HepG2 (cell line): Measurements from ENCODE around the gene CDC6. TPM values are rescaled to one million over a fixed set of nuclear protein-coding genes. Genes with fewer than 3 reads are reported as not detected.

ENCODE experiments used
- ATF7-NPFF ChIP-seq: sonication (generic); formaldehyde crosslinking; IDR thresholded peaks from 2 replicates; pipeline ENCODE4 v1.8.1; 2023; ENCODE audit warnings: mild to moderate bottlenecking, low read depth, missing genetic modification reagents, moderate library complexity
- ESRRA ChIP-seq: sonication (generic); formaldehyde crosslinking; IDR thresholded peaks from 2 replicates; pipeline ENCODE4 v1.5.1; 2020; ENCODE audit warnings: mild to moderate bottlenecking, low read depth, missing genetic modification reagents
- KLF9 ChIP-seq: IDR thresholded peaks from 2 replicates; pipeline ENCODE4 v1.6.1; 2016; ENCODE audit warnings: low read depth
- MYNN ChIP-seq: sonication (generic); formaldehyde crosslinking; IDR thresholded peaks from 2 replicates; pipeline ENCODE4 v1.4.0; 2020; ENCODE audit warnings: mild to moderate bottlenecking, low read depth, missing genetic modification reagents
- NFRKB ChIP-seq: fragments of 450-650 bp; IDR thresholded peaks from 2 replicates; pipeline ENCODE4 v1.6.1; 2017
- NRL ChIP-seq: sonication (generic); formaldehyde crosslinking; IDR thresholded peaks from 2 replicates; pipeline ENCODE4 v1.5.0; 2020; ENCODE audit warnings: missing genetic modification reagents, mild to moderate bottlenecking, moderate library complexity, borderline replicate concordance
- PREB ChIP-seq: sonication (generic); formaldehyde crosslinking; IDR thresholded peaks from 2 replicates; pipeline ENCODE4 v1.4.0; 2020; ENCODE audit warnings: missing genetic modification reagents
- RFXANK ChIP-seq: IDR thresholded peaks from 2 replicates; pipeline ENCODE4 v1.6.1; 2016
- SALL2 ChIP-seq: sonication (generic); formaldehyde crosslinking; IDR thresholded peaks from 2 replicates; pipeline ENCODE4 v1.8.1; 2023; ENCODE audit warnings: mild to moderate bottlenecking, missing genetic modification reagents, inconsistent platforms
- SMAD9 ChIP-seq: sonication (generic); formaldehyde crosslinking; IDR thresholded peaks from 2 replicates; pipeline ENCODE4 v1.5.1; 2020; ENCODE audit warnings: mild to moderate bottlenecking, missing genetic modification reagents
- ZC3H13 ChIP-seq: sonication (generic); formaldehyde crosslinking; IDR thresholded peaks from 2 replicates; pipeline ENCODE4 v1.8.1; 2023; ENCODE audit warnings: mild to moderate bottlenecking, missing genetic modification reagents, moderate library complexity
- ZFY ChIP-seq: sonication (generic); formaldehyde crosslinking; IDR thresholded peaks from 2 replicates; pipeline ENCODE4 v1.4.0; 2020; ENCODE audit warnings: missing genetic modification reagents
- ZNF350 ChIP-seq: sonication (generic); formaldehyde crosslinking; IDR thresholded peaks from 2 replicates; pipeline ENCODE4 v1.4.0; 2020; ENCODE audit warnings: mild to moderate bottlenecking, low read depth, missing genetic modification reagents, borderline replicate concordance
- ZNF430 ChIP-seq: sonication (generic); formaldehyde crosslinking; IDR thresholded peaks from 2 replicates; pipeline ENCODE4 v1.9.0; 2021; ENCODE audit warnings: mild to moderate bottlenecking, missing genetic modification reagents
- ZNF44 ChIP-seq: sonication (generic); formaldehyde crosslinking; IDR thresholded peaks from 2 replicates; pipeline ENCODE4 v1.5.1; 2020; ENCODE audit warnings: mild to moderate bottlenecking, missing genetic modification reagents
- ZNF543 ChIP-seq: sonication (generic); formaldehyde crosslinking; IDR thresholded peaks from 2 replicates; pipeline ENCODE4 v1.4.0; 2020; ENCODE audit warnings: mild to moderate bottlenecking, missing genetic modification reagents
- ZNF546 ChIP-seq: sonication (generic); formaldehyde crosslinking; conservative IDR thresholded peaks from 2 replicates; pipeline ENCODE4 v1.8.1; 2023; ENCODE audit warnings: mild to moderate bottlenecking, missing genetic modification reagents
- ZNF549 ChIP-seq: sonication (generic); formaldehyde crosslinking; IDR thresholded peaks from 2 replicates; pipeline ENCODE4 v1.5.0; 2020; ENCODE audit warnings: missing genetic modification reagents
- ZNF552 ChIP-seq: sonication (generic); formaldehyde crosslinking; IDR thresholded peaks from 2 replicates; pipeline ENCODE4 v1.9.0; 2022; ENCODE audit warnings: missing genetic modification reagents, mild to moderate bottlenecking, borderline replicate concordance
- ZNF562 ChIP-seq: sonication (generic); formaldehyde crosslinking; IDR thresholded peaks from 2 replicates; pipeline ENCODE4 v1.8.0; 2022; ENCODE audit warnings: missing genetic modification reagents, borderline replicate concordance
- ZNF563 ChIP-seq: sonication (generic); formaldehyde crosslinking; IDR thresholded peaks from 2 replicates; pipeline ENCODE4 v1.8.0; 2022; ENCODE audit warnings: mild to moderate bottlenecking, moderate library complexity, missing genetic modification reagents
- ZNF615 ChIP-seq: sonication (generic); formaldehyde crosslinking; IDR thresholded peaks from 2 replicates; pipeline ENCODE4 v1.5.0; 2020; ENCODE audit warnings: mild to moderate bottlenecking, missing genetic modification reagents, borderline replicate concordance
- ZNF724P ChIP-seq: sonication (generic); formaldehyde crosslinking; IDR thresholded peaks from 2 replicates; pipeline ENCODE4 v1.8.0; 2022; ENCODE audit warnings: missing genetic modification reagents, borderline replicate concordance
- polyA plus RNA-seq, 8 experiments: library from polyadenylated mRNA; depleted of rRNA in 3 of 8; stranded (reverse) in 7 of 8; unstranded in 1 of 8; fragments of >200 nt; fragmentation: Illumina TruSeq in 4 of 8; extraction: Trizol in 4 of 8; gene quantifications; 2 replicates each; pipeline versions ENCODE4 v1.2.1 to v1.2.3, GENCODE V29; 2011 to 2016; ENCODE audit warnings: low read depth in 4 of 8, missing spikeins in 1 of 8, mixed read lengths in 1 of 8; ENCODE audit not compliant: insufficient read depth in 1 of 8
- total RNA-seq, 5 experiments: library from RNA; depleted of rRNA; stranded (reverse); fragments of >200 nt; fragmentation: Illumina TruSeq; extraction: Trizol; gene quantifications; 2 replicates each; pipeline ENCODE4 v1.2.3, GENCODE V29; 2016; ENCODE audit warnings: low read depth in 1 of 5
- TF ChIP-seq, protein P1 (sequence below): sonication (generic); formaldehyde crosslinking; IDR thresholded peaks from 2 replicates; pipeline ENCODE4 v1.4.0; 2020; ENCODE audit warnings: low read depth, mild to moderate bottlenecking, missing genetic modification reagents
- TF ChIP-seq, protein P2 (sequence below): IDR thresholded peaks from 2 replicates; pipeline ENCODE4 v1.6.1; 2012; ENCODE audit warnings: low read length, improper control_type of control experiment

Gene CDC6
- total and polyA plus RNA-seq, 2 of the 13 experiments (the other 11 are each of a cell fraction or from before 2014, with no cell fraction given), result 17.4 to 114 TPM

GRCh38 chr17:40316571-40317344 is 29.1 kb downstream of the CDC6 start (continued):
- TF ChIP-seq NRL (CRISPR knock-in tag), result peak; percentile 36
- TF ChIP-seq, protein P1, sequence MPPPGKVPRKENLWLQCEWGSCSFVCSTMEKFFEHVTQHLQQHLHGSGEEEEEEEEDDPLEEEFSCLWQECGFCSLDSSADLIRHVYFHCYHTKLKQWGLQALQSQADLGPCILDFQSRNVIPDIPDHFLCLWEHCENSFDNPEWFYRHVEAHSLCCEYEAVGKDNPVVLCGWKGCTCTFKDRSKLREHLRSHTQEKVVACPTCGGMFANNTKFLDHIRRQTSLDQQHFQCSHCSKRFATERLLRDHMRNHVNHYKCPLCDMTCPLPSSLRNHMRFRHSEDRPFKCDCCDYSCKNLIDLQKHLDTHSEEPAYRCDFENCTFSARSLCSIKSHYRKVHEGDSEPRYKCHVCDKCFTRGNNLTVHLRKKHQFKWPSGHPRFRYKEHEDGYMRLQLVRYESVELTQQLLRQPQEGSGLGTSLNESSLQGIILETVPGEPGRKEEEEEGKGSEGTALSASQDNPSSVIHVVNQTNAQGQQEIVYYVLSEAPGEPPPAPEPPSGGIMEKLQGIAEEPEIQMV (CRISPR knock-in tag), result peak; percentile 71; the same call in 1 of the 2 replicates
- TF ChIP-seq RFXANK (CRISPR knock-in tag), result 0 out of 2 replicates have a peak, but pooled peaks have one; percentile 36
- TF ChIP-seq SMAD9 (CRISPR knock-in tag), result no peak
- peak; percentile 33; the same call in 1 of the 2 replicates for TF ChIP-seq ZNF430 (CRISPR knock-in tag)
- TF ChIP-seq ZNF546 (CRISPR knock-in tag), result 0 out of 2 replicates have a peak, but pooled peaks have one; percentile 33
- peak; percentile 38 for TF ChIP-seq ESRRA (CRISPR knock-in tag)
- TF ChIP-seq ZNF552, result no peak
- no peak for TF ChIP-seq PREB (CRISPR knock-in tag)
- TF ChIP-seq NFRKB, result no peak
- TF ChIP-seq SALL2, result peak; percentile 32; the same call in 1 of the 2 replicates
- TF ChIP-seq, protein P2, sequence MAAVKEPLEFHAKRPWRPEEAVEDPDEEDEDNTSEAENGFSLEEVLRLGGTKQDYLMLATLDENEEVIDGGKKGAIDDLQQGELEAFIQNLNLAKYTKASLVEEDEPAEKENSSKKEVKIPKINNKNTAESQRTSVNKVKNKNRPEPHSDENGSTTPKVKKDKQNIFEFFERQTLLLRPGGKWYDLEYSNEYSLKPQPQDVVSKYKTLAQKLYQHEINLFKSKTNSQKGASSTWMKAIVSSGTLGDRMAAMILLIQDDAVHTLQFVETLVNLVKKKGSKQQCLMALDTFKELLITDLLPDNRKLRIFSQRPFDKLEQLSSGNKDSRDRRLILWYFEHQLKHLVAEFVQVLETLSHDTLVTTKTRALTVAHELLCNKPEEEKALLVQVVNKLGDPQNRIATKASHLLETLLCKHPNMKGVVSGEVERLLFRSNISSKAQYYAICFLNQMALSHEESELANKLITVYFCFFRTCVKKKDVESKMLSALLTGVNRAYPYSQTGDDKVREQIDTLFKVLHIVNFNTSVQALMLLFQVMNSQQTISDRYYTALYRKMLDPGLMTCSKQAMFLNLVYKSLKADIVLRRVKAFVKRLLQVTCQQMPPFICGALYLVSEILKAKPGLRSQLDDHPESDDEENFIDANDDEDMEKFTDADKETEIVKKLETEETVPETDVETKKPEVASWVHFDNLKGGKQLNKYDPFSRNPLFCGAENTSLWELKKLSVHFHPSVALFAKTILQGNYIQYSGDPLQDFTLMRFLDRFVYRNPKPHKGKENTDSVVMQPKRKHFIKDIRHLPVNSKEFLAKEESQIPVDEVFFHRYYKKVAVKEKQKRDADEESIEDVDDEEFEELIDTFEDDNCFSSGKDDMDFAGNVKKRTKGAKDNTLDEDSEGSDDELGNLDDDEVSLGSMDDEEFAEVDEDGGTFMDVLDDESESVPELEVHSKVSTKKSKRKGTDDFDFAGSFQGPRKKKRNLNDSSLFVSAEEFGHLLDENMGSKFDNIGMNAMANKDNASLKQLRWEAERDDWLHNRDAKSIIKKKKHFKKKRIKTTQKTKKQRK, result no peak
- peak; percentile 73; the same call in 1 of the 2 replicates for TF ChIP-seq ZNF350
- TF ChIP-seq KLF9 (CRISPR knock-in tag), result no peak
- TF ChIP-seq ZNF563 (CRISPR knock-in tag), result peak; percentile 70; the same call in 1 of the 2 replicates
- TF ChIP-seq ZNF549 (CRISPR knock-in tag), result no peak
- TF ChIP-seq MYNN (CRISPR knock-in tag), result no peak
- TF ChIP-seq ZC3H13 (CRISPR knock-in tag), result no peak; the same call in 1 of the 2 replicates
- TF ChIP-seq ATF7-NPFF (CRISPR knock-in tag), result peak; percentile 59; the same call in 1 of the 2 replicates
- peak; percentile 38; the same call in 1 of the 2 replicates for TF ChIP-seq ZNF724P (CRISPR knock-in tag)
- no peak for TF ChIP-seq ZNF562 (CRISPR knock-in tag)
- peak; percentile 85 for TF ChIP-seq ZFY
- TF ChIP-seq ZNF543, result peak; percentile 72; the same call in 1 of the 2 replicates
- TF ChIP-seq ZNF615 (CRISPR knock-in tag), result no peak
- no peak for TF ChIP-seq ZNF44
